ENCODE data around the gene CEP164.

Gene CEP164

DNA sequence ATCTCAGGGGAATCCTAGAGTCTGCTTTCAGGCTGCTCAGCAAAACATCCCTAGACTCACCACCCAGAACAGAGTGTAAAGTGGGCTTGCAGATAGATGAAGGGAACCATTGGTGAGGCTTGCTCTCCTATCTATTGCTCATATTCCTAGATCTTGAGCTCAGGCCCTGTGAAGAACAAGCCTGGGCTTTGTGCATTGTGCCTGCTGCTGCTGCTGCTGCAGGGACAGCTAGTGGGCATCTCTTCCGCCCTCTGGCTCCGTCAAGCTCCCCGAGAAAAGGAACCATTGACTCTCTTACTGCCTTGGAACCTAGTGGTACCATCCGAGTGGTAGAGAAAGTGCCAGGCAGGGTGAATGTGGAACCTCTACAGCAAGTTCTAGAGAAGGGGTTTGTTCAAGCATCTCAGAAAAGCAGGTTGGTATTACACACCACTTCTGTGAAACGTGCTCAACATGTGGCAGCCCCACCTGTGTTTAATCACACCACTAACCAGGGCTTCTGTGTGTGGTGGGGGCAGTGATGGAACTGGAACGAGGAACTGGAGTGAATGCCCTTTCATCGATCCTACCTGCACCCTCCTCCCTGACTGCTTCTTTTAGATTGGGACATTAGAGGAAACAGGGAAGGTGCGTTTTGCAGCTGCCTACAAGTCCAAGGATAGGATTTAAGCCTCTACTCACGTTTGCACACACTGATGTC, 32.1 kb upstream of the CEP164 start:
- DNase-seq (ENCODE audit: low read depth in 2 of 2) = no peak
- TF ChIP-seq, protein P1, sequence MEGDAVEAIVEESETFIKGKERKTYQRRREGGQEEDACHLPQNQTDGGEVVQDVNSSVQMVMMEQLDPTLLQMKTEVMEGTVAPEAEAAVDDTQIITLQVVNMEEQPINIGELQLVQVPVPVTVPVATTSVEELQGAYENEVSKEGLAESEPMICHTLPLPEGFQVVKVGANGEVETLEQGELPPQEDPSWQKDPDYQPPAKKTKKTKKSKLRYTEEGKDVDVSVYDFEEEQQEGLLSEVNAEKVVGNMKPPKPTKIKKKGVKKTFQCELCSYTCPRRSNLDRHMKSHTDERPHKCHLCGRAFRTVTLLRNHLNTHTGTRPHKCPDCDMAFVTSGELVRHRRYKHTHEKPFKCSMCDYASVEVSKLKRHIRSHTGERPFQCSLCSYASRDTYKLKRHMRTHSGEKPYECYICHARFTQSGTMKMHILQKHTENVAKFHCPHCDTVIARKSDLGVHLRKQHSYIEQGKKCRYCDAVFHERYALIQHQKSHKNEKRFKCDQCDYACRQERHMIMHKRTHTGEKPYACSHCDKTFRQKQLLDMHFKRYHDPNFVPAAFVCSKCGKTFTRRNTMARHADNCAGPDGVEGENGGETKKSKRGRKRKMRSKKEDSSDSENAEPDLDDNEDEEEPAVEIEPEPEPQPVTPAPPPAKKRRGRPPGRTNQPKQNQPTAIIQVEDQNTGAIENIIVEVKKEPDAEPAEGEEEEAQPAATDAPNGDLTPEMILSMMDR (IDR thresholded peaks at IDR 0.05; ENCODE audit: low read depth, low read length) = no peak
- H3K4me3 ChIP-seq (replicated peaks in 1 of 2; ENCODE audit: low read depth in 2 of 2, low read length in 2 of 2) = no peak overlapping the region

DNA sequence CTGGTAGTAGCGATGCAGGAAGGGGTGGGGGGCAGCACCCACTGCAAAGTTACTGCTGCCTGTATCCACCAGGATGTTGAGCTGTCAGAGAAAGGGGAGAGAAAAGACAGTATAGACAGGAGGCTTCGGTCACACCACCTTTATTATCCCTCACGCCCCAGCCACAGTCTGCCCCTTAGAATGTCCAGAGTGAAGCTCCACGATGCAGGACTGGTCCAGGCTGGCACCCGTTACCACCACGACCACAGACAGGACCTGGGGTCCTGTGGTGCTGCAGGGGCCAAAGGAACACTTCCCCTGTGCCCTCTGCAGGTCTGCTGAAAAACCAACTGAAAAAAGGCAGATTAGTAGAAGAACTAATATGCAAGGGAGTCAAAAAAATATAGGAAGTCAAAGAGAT, 30.8 kb upstream of the CEP164 start:
- TF ChIP-seq, protein P1 (IDR thresholded peaks at IDR 0.05; ENCODE audit: low read depth, low read length) = no peak
- no peak for DNase-seq (ENCODE audit: low read depth in 2 of 2)
- H3K4me3 ChIP-seq (replicated peaks in 1 of 2; ENCODE audit: low read depth in 2 of 2, low read length in 2 of 2) = no peak overlapping the region

DNA sequence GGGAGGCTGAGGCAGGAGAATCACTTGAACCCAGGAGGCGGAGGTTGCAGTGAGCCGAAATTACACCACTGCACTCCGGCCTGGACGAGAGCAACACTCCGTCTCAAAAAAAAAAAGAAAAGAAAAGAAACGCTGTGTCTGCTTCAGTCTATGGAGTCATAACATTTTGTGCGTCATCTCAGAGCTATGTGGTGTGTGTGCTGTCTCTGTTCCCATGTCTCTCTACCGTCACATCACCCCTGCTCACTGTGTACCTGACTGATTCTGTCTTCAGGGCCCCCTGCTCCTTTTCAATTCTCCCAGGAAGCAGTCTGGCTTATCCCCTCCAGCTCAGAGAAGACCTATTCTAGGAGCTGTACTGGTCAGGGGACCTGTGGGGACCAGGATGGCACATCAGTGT, 29.5 kb upstream of the CEP164 start:
- no peak overlapping the region for H3K4me3 ChIP-seq (replicated peaks in 1 of 2; ENCODE audit: low read depth in 2 of 2, low read length in 2 of 2)
- TF ChIP-seq, protein P1 (IDR thresholded peaks at IDR 0.05; ENCODE audit: low read depth, low read length) = no peak
- DNase-seq (ENCODE audit: low read depth in 2 of 2) = peak in 1 of 2 donors; percentile 17

- TF ChIP-seq, protein P1 (IDR thresholded peaks at IDR 0.05; ENCODE audit: low read depth, low read length) = no peak
- H3K4me3 ChIP-seq (replicated peaks in 1 of 2; ENCODE audit: low read depth in 2 of 2, low read length in 2 of 2) = no peak overlapping the region
- DNase-seq (ENCODE audit: low read depth in 2 of 2) = no peak
Measured at GRCh38 chr11:117299351-117300282, 28.0 kb upstream of the CEP164 start.

DNA sequence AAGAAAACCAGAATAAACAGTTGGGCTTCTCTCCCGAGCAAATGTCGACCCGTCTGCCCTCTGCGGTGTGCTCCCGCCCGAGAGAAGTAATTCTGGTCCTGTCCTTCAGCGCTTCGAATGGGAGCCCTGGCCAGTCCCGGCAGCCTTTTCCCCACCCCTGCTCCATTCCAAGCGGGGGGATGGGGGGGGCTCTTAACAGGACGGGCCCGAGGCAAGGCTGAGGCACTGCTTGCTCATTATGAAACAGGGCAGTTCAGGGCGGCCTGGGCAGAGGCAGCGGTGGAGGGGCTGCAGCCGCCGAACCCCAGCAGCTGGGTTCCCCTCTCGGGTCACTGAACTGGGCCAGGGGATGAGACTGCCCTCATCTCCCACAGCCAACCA, 27.4 kb upstream of the CEP164 start:
- peak; percentile 10 to 52 for DNase-seq (ENCODE audit: low read depth in 2 of 2)
- TF ChIP-seq, protein P1 (IDR thresholded peaks at IDR 0.05; ENCODE audit: low read depth, low read length) = no peak
- no peak overlapping the region for H3K4me3 ChIP-seq (replicated peaks in 1 of 2; ENCODE audit: low read depth in 2 of 2, low read length in 2 of 2)

GRCh38 chr11:117300773-117301172, 26.9 kb upstream of the CEP164 start:
- TF ChIP-seq, protein P1 (IDR thresholded peaks at IDR 0.05; ENCODE audit: low read depth, low read length) = no peak

More at GRCh38 chr11:117300773-117301172, 26.9 kb upstream of the CEP164 start:
- DNase-seq (ENCODE audit: low read depth in 2 of 2) = peak; percentile 34 to 55
- no peak overlapping the region for H3K4me3 ChIP-seq (replicated peaks in 1 of 2; ENCODE audit: low read depth in 2 of 2, low read length in 2 of 2)
